NB4 (cell line): ENCODE results near the gene CBX2.

Experiments
- DNase-seq: peaks from one replicate; pipeline ENCODE4 v3.0.0; 2010; ENCODE audit warnings: low read depth
- H3K4me3 ChIP-seq: one replicate; pipeline ENCODE4 v1.5.1; 2011; ENCODE audit warnings: mild to moderate bottlenecking, low read depth, low read length, moderate library complexity
- MAX ChIP-seq: IDR thresholded peaks from 2 replicates; pipeline ENCODE4 v1.6.1; 2011; ENCODE audit warnings: low read depth, low read length
- MYC ChIP-seq: IDR thresholded peaks from 2 replicates; pipeline ENCODE4 v1.6.1; 2011; ENCODE audit warnings: low read depth, low read length
- POLR2A ChIP-seq: IDR thresholded peaks from 2 replicates; pipeline ENCODE4 v1.6.1; 2011; ENCODE audit warnings: mild to moderate bottlenecking; ENCODE audit not compliant: insufficient read length; ENCODE audit errors: extremely low read depth
- TF ChIP-seq, protein P1 (sequence below): IDR thresholded peaks from one replicate; pipeline ENCODE4 v1.5.1; 2012; ENCODE audit warnings: low read depth, low read length

The CBX2 gene

GRCh38 chr17:79730769-79731483 is 47.0 kb upstream of the CBX2 start, which contains the start of gene ENPP7:
TSS of gene ENPP7 (plus strand) at chr17:79730943. CDS start at chr17:79731140, 197 bp downstream.
- H3K4me3 ChIP-seq, result no peak within 1 kb of the TSS
- no peak for DNase-seq
- no peak for TF ChIP-seq POLR2A
- TF ChIP-seq, protein P1, sequence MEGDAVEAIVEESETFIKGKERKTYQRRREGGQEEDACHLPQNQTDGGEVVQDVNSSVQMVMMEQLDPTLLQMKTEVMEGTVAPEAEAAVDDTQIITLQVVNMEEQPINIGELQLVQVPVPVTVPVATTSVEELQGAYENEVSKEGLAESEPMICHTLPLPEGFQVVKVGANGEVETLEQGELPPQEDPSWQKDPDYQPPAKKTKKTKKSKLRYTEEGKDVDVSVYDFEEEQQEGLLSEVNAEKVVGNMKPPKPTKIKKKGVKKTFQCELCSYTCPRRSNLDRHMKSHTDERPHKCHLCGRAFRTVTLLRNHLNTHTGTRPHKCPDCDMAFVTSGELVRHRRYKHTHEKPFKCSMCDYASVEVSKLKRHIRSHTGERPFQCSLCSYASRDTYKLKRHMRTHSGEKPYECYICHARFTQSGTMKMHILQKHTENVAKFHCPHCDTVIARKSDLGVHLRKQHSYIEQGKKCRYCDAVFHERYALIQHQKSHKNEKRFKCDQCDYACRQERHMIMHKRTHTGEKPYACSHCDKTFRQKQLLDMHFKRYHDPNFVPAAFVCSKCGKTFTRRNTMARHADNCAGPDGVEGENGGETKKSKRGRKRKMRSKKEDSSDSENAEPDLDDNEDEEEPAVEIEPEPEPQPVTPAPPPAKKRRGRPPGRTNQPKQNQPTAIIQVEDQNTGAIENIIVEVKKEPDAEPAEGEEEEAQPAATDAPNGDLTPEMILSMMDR, result no peak
- TF ChIP-seq MYC, result no peak
- no peak for TF ChIP-seq MAX

- no peak overlapping the region for H3K4me3 ChIP-seq
- DNase-seq, result no peak
Observed at GRCh38 chr17:79732254-79732653, 45.7 kb upstream of the CBX2 start.

GRCh38 chr17:79732804-79733691 is 44.9 kb upstream of the CBX2 start:
- no peak overlapping the region for H3K4me3 ChIP-seq

More at GRCh38 chr17:79732254-79732653, 45.7 kb upstream of the CBX2 start:
- TF ChIP-seq POLR2A, result no peak
- TF ChIP-seq MAX, result no peak
- no peak for TF ChIP-seq MYC
- TF ChIP-seq, protein P1, result no peak

GRCh38 chr17:79733692-79734070 is 44.3 kb upstream of the CBX2 start:
- H3K4me3 ChIP-seq, result no peak overlapping the region
- no peak for TF ChIP-seq MYC
- TF ChIP-seq, protein P1, result no peak
- no peak for TF ChIP-seq POLR2A
- TF ChIP-seq MAX, result no peak
- no peak for DNase-seq

More at GRCh38 chr17:79732804-79733691, 44.9 kb upstream of the CBX2 start:
- peak; percentile 60 for DNase-seq
- TF ChIP-seq MAX (peak; percentile 94), MYC (peak; percentile 72)
- TF ChIP-seq, protein P1, result no peak

- no peak for DNase-seq
- no peak overlapping the region for H3K4me3 ChIP-seq
- TF ChIP-seq, protein P1, result no peak
- no peak for TF ChIP-seq MAX
- TF ChIP-seq POLR2A, result no peak
- TF ChIP-seq MYC, result no peak
Observed at GRCh38 chr17:79735096-79735495, 42.9 kb upstream of the CBX2 start.
